ENCODE results near the gene ASCL4.

DNA sequence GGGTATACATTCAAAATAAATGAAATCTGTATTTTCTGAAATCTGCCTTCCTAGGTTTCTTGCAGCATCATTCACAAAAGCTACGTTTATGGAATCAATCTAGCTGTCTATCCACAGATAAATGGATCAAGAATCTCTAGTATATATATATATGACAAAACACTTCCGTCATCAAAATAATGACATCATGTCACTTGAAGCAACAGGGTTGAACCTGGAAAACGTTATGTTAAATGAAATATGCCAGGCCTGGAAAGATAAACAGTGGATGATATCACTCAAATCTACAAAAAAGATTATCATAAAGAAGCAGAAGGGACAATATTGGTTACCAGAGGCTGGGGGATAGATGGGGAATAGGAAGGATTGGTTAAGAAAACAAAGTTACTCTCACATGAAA, 28.6 kb downstream of the ASCL4 start:
- TF ChIP-seq, protein P1, sequence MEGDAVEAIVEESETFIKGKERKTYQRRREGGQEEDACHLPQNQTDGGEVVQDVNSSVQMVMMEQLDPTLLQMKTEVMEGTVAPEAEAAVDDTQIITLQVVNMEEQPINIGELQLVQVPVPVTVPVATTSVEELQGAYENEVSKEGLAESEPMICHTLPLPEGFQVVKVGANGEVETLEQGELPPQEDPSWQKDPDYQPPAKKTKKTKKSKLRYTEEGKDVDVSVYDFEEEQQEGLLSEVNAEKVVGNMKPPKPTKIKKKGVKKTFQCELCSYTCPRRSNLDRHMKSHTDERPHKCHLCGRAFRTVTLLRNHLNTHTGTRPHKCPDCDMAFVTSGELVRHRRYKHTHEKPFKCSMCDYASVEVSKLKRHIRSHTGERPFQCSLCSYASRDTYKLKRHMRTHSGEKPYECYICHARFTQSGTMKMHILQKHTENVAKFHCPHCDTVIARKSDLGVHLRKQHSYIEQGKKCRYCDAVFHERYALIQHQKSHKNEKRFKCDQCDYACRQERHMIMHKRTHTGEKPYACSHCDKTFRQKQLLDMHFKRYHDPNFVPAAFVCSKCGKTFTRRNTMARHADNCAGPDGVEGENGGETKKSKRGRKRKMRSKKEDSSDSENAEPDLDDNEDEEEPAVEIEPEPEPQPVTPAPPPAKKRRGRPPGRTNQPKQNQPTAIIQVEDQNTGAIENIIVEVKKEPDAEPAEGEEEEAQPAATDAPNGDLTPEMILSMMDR (IDR thresholded peaks at IDR 0.05), result no peak
- no peak for TF ChIP-seq POLR2A (IDR thresholded peaks at IDR 0.05)

All from lower leg skin (tissue), 3 donors.